Esophagus squamous epithelium (tissue), 4 donors: ENCODE measurements around the gene CCDC30.

Source experiments
- CTCF ChIP-seq, 6 experiments: fragments of 450-650 bp in 4 of 6; fragments of 200-600 bp in 2 of 6; sonication (generic) in 2 of 6; IDR thresholded peaks; one replicate each; pipeline ENCODE4 v1.5.1; 2016 to 2019; ENCODE audit warnings: antibody characterized with exemption in 6 of 6, mild to moderate bottlenecking in 4 of 6, moderate library complexity in 4 of 6
- POLR2A ChIP-seq, 4 donors: fragments of 450-650 bp; IDR thresholded peaks; one replicate each; pipeline ENCODE4 v1.6.1; 2017; ENCODE audit warnings: antibody characterized with exemption in 4 of 4, mild to moderate bottlenecking in 4 of 4, moderate library complexity in 3 of 4

DNA sequence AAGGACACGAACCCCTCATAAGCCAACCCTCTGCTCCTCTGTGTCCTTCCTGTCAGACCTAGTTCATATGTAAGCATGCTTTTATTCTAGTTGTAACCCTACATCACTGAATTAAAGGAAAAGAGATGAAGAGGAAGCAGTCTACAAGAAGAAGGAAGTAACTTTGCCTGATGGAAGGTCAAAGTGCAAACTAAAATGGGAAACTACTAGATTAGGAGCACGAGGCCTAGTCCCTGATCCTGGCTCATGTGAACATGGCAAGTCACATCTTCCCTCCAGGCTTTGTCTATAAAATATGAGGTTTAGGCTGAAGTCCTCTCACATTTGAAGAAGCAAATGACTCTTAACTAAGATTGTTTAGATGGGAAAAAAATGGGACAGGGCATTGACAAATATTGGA is 20.4 kb upstream of the CCDC30 start:
- TF ChIP-seq CTCF (IDR thresholded peaks at IDR 0.05) = no peak
- no peak for TF ChIP-seq POLR2A (IDR thresholded peaks at IDR 0.05)
